ENCODE results near the gene ACVR1. TPM values are rescaled to one million over a fixed set of nuclear protein-coding genes. Genes with fewer than 3 reads are reported as not detected.

Gene ACVR1
- total RNA-seq, 1 experiment from 2014 or later = 17.1 TPM

GRCh38 chr2:157825885-157826284 lies 50.2 kb downstream of the ACVR1 start:
- ChIA-PET POLR2A (ENCODE audit: low non-redundant PET) (interaction anchor here (0.7 kb wide), 1 partner anchor 12 kb away, joined by 19 read pairs; no protein-coding TSS in a partner anchor), CTCF (no interaction called here)
- DNase-seq (ENCODE audit: low spot score) = peak; percentile 58
- Histone ChIP-seq H3K36me3 (ENCODE audit: insufficient read depth, low read length, poor library complexity, severe bottlenecking) (no peaks in the 10 kb centered on the region), H3K9me3 (ENCODE audit: low read depth, low read length, poor library complexity, severe bottlenecking) (no peaks in the 10 kb centered on the region), H3K4me3 (ENCODE audit: low read depth, low read length, poor library complexity, severe bottlenecking) (no peak overlapping the region), H3K27ac (ENCODE audit: low read depth, low read length, poor library complexity, severe bottlenecking) (peak overlapping the region; percentile 35), H3K4me1 (ENCODE audit: insufficient read depth, low read length, poor library complexity, severe bottlenecking) (peaks cover 1% of the 10 kb centered on the region), H3K27me3 (replicated peaks; ENCODE audit: insufficient read depth, low read depth, low read length, poor library complexity) (no peaks in the 10 kb centered on the region)
- intact Hi-C loops (cut with micrococcal nuclease; ENCODE audit: unreplicated experiment) = no loop called here
- TF ChIP-seq EZH2 (IDR thresholded peaks at IDR 0.05; ENCODE audit: borderline replicate concordance, low read depth, low read length, poor library complexity, severe bottlenecking) = no peak
- no peak for TF ChIP-seq CTCF (conservative IDR thresholded peaks at IDR 0.05; ENCODE audit: low read depth, low read length)
- BruUV-seq (replicated peaks) = no TSS peak

- Histone ChIP-seq H3K27ac (ENCODE audit: low read depth, low read length, poor library complexity, severe bottlenecking) (no peak overlapping the region), H3K27me3 (replicated peaks; ENCODE audit: insufficient read depth, low read depth, low read length, poor library complexity) (no peaks in the 10 kb centered on the region), H3K36me3 (ENCODE audit: insufficient read depth, low read length, poor library complexity, severe bottlenecking) (no peaks in the 10 kb centered on the region), H3K9me3 (ENCODE audit: low read depth, low read length, poor library complexity, severe bottlenecking) (no peaks in the 10 kb centered on the region), H3K4me1 (ENCODE audit: insufficient read depth, low read length, poor library complexity, severe bottlenecking) (no peaks in the 10 kb centered on the region), H3K4me3 (ENCODE audit: low read depth, low read length, poor library complexity, severe bottlenecking) (no peak overlapping the region)
- DNase-seq (ENCODE audit: low spot score) = no peak
- BruUV-seq (replicated peaks) = no TSS peak
- ChIA-PET POLR2A (ENCODE audit: low non-redundant PET) (no interaction called here), CTCF (no interaction called here)
- no peak for TF ChIP-seq EZH2 (IDR thresholded peaks at IDR 0.05; ENCODE audit: borderline replicate concordance, low read depth, low read length, poor library complexity, severe bottlenecking)
- no peak for TF ChIP-seq CTCF (conservative IDR thresholded peaks at IDR 0.05; ENCODE audit: low read depth, low read length)
- intact Hi-C loops (cut with micrococcal nuclease; ENCODE audit: unreplicated experiment) = no loop called here
These were observed 53.1 kb downstream of the ACVR1 start for GRCh38 chr2:157822993-157823392.

- no peak for DNase-seq (ENCODE audit: low spot score)
- H3K36me3 ChIP-seq (ENCODE audit: insufficient read depth, low read length, poor library complexity, severe bottlenecking) = no peaks in the 10 kb centered on the region
- no peak overlapping the region for H3K27ac ChIP-seq (ENCODE audit: low read depth, low read length, poor library complexity, severe bottlenecking)
- no TSS peak for BruUV-seq (replicated peaks)
- intact Hi-C loops (cut with micrococcal nuclease; ENCODE audit: unreplicated experiment) = no loop called here
- no peaks in the 10 kb centered on the region for H3K4me1 ChIP-seq (ENCODE audit: insufficient read depth, low read length, poor library complexity, severe bottlenecking)
- H3K9me3 ChIP-seq (ENCODE audit: low read depth, low read length, poor library complexity, severe bottlenecking) = no peaks in the 10 kb centered on the region
- TF ChIP-seq EZH2 (IDR thresholded peaks at IDR 0.05; ENCODE audit: borderline replicate concordance, low read depth, low read length, poor library complexity, severe bottlenecking) (no peak), CTCF (conservative IDR thresholded peaks at IDR 0.05; ENCODE audit: low read depth, low read length) (no peak)
- no peak overlapping the region for H3K4me3 ChIP-seq (ENCODE audit: low read depth, low read length, poor library complexity, severe bottlenecking)
- ChIA-PET POLR2A (ENCODE audit: low non-redundant PET) (no interaction called here), CTCF (no interaction called here)
- no peaks in the 10 kb centered on the region for H3K27me3 ChIP-seq (replicated peaks; ENCODE audit: insufficient read depth, low read depth, low read length, poor library complexity)
These were observed 53.6 kb downstream of the ACVR1 start for GRCh38 chr2:157822533-157822932.
